ENCODE data around the gene WFIKKN1. TPM values are rescaled to one million over a fixed set of nuclear protein-coding genes. Genes with fewer than 3 reads are reported as not detected.

The WFIKKN1 gene
- total RNA-seq, 1 donor from 2014 or later, result 1.5 TPM

DNA sequence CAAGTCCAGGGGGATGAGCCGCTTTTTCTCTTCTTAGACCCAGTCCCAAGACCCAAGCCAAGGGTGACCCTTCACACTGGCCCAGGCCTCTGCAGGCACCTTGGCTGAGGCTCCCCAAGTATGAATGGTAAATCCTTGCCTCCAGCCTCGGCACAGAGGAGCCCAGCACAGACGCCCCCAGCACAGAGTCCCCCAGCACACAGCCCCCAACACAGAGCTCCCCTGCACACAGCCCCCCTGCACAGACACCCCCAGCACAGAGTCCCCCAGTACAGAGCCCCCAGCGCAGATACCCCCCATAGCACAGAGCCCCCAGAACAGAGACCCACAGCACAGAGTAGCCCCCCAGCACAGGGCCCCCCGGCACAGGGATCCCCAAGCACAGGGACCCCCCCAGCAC, 9.8 kb downstream of the WFIKKN1 start:
- TF ChIP-seq, protein P1, sequence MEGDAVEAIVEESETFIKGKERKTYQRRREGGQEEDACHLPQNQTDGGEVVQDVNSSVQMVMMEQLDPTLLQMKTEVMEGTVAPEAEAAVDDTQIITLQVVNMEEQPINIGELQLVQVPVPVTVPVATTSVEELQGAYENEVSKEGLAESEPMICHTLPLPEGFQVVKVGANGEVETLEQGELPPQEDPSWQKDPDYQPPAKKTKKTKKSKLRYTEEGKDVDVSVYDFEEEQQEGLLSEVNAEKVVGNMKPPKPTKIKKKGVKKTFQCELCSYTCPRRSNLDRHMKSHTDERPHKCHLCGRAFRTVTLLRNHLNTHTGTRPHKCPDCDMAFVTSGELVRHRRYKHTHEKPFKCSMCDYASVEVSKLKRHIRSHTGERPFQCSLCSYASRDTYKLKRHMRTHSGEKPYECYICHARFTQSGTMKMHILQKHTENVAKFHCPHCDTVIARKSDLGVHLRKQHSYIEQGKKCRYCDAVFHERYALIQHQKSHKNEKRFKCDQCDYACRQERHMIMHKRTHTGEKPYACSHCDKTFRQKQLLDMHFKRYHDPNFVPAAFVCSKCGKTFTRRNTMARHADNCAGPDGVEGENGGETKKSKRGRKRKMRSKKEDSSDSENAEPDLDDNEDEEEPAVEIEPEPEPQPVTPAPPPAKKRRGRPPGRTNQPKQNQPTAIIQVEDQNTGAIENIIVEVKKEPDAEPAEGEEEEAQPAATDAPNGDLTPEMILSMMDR (IDR thresholded peaks at IDR 0.05), result no peak
- Histone ChIP-seq H3K27ac (no peak overlapping the region), H3K4me3 (no peak overlapping the region), H3K9me3 (no peaks in the 10 kb centered on the region), H3K36me3 (no peaks in the 10 kb centered on the region), H3K4me1 (peaks cover 17% of the 10 kb centered on the region), H3K27me3 (no peaks in the 10 kb centered on the region)
- ATAC-seq (no peak), DNase-seq (no peak)
- intact Hi-C loops (cut with DNase I), result no loop called here

DNA sequence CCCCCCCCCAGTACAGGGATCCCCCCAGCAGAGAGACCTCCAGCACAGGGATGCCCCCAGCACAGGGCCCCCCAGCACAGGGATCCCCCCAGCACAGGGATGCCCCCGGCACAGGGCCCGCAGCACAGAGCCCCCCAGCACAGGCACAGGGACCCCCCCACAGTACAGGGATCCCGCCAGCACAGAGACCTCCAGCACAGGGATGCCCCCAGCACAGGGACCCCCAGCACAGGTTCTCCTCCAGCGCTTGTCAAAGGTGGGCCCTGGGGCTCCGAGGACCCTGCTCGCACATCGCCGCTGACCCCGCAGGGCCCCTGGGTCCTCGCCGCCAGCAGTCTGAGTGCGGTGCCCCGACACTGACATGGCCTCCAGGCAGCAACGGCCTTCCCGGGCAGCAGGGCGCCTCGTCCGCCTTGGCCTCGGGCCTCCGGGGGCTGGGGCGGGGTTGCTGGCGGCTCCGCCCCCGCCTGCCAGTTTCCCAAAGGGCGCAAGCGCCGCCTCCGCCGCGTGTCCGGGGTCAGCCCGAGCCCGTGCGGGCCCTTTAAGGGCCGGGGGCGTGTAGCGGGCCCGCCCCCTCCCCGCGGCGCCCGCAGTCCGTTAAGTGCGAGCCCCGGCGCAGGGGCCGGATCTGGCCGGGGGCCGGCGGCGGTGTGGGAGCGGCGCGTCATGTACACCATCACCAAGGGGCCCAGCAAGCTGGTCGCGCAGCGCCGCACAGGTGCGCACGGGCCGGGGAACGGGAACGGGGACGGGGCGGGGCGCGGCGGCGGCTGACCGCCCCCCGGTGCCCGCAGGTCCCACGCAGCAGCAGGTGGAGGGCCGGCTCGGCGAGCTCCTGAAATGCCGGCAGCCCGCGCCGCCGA, 10.8 kb downstream of the WFIKKN1 start, which contains the start of gene MCRIP2:
MCRIP2 (plus strand) TSS at position 503 of the 863 bp plus-strand sequence; CDS start at position 667, 164 bp downstream.
- no peaks in the 10 kb centered on the region for H3K36me3 ChIP-seq
- peak within 1 kb of the TSS; percentile 76 for H3K27ac ChIP-seq
- peak; percentile 96 for DNase-seq
- peaks cover 25% of the 10 kb centered on the region for H3K4me1 ChIP-seq
- intact Hi-C loops (cut with DNase I), result no loop called here
- peak; percentile 75 for ATAC-seq
- TF ChIP-seq, protein P1 (IDR thresholded peaks at IDR 0.05), result no peak
- no peaks in the 10 kb centered on the region for H3K27me3 ChIP-seq
- peak within 1 kb of the TSS; percentile 71 for H3K4me3 ChIP-seq
- H3K9me3 ChIP-seq, result no peaks in the 10 kb centered on the region

DNA sequence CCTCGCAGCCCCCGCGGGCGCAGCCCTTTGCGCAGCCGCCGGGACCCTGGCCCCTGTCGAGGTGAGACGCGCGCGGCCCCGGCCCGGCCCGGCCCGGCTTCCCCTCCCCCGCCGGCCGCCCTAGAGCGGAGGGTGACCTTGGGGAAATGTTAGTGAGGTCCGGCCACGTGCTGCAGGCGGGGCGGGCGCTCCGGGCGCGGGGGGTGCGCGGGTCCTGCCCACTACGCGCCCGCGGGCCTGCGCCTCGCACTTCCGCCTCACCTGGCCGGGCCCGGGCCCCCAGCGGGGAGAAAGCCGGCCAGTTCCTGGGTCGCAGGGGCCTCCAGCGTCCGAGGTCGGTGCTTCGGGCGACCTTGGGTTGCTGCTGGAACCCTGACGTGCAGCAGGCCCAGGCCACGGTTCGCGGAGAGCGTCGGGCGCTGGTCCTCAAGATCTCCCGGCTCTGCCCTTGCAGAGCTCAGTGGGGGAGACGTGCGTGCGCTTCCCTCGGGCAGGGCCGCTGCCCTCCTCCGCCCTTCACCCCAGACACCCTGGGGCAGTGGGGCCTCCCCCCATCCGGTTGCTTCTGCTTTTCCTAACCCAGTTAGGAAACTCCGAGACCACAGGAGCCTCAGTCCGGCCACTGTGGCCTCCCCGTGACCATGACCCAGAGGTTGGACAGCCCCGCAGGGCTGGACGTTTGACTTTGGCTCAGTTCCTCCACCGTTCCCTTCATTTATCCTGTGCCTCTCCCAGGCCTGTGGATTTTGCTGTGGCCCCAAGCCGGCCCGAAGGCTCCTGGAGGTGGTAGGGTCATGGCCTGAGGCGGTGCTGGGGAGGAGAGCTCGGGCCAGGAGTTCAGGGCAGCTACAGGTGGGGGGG, 11.6 kb downstream of the WFIKKN1 start:
- peak overlapping the region; percentile 71 for H3K4me3 ChIP-seq
- no peaks in the 10 kb centered on the region for H3K36me3 ChIP-seq
- TF ChIP-seq, protein P1 (IDR thresholded peaks at IDR 0.05), result no peak
- H3K9me3 ChIP-seq, result no peaks in the 10 kb centered on the region
- DNase-seq (peak; percentile 92), ATAC-seq (peak; percentile 73)
- peak overlapping the region; percentile 76 for H3K27ac ChIP-seq
- no peaks in the 10 kb centered on the region for H3K27me3 ChIP-seq
- intact Hi-C loops (cut with DNase I), result no loop called here
- peaks cover 26% of the 10 kb centered on the region for H3K4me1 ChIP-seq

DNA sequence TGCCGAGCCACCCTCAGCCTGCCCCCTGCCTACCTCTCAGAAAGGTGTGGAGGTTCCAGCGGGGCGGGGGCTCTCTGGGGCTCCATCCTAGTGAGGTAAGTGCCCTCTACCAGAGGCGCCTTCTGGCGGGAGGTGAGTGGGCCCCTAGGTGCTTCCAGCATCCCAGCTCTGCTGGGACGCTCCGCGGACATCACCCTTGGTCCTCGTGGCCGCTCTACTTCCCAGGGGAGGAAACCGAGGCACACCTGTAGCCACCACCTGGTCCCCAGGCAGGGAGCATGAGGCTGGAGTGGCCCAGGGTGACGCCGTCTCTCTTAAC, 12.2 kb downstream of the WFIKKN1 start:
- no peak for DNase-seq
- no peaks in the 10 kb centered on the region for H3K27me3 ChIP-seq
- TF ChIP-seq, protein P1 (IDR thresholded peaks at IDR 0.05), result no peak
- peak overlapping the region; percentile 76 for H3K27ac ChIP-seq
- H3K4me1 ChIP-seq, result peaks cover 28% of the 10 kb centered on the region
- H3K4me3 ChIP-seq, result peak overlapping the region; percentile 71
- no peak for ATAC-seq
- H3K9me3 ChIP-seq, result no peaks in the 10 kb centered on the region
- intact Hi-C loops (cut with DNase I), result no loop called here
- H3K36me3 ChIP-seq, result no peaks in the 10 kb centered on the region

DNA sequence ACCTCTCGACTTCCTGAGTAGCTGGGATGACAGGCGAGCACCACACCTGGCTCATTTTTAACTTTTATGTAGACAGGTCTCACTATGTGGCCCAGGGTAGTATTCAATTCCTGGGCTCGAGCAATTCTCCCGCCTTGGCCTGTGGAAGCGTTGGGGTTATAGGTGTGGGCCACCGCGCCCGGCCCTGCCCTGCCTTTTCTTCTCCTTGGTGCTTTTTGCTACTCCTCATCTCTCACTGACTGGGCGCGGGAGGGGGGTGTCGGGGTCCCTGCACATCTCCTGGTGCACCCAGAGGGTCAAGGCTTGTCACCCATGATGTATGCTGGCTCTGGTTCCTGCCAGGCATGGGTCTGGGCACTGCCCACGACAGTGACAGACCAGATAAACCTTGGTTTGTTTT, 13.8 kb downstream of the WFIKKN1 start:
- no peak for DNase-seq

More for the DNA sequence above, 13.8 kb downstream of the WFIKKN1 start:
- ATAC-seq, result no peak
- Histone ChIP-seq H3K36me3 (no peaks in the 10 kb centered on the region), H3K4me1 (peaks cover 33% of the 10 kb centered on the region), H3K9me3 (no peaks in the 10 kb centered on the region), H3K4me3 (no peak overlapping the region), H3K27me3 (no peaks in the 10 kb centered on the region), H3K27ac (no peak overlapping the region)
- TF ChIP-seq, protein P1 (IDR thresholded peaks at IDR 0.05), result no peak
- intact Hi-C loops (cut with DNase I), result no loop called here
